OCI-LY1 (cell line): ENCODE results near the gene BBC3.

Experiments used
- H2AFZ ChIP-seq: fragments of 200-600 bp; sonication (generic), shearing (Covaris generic); 2 replicates; pipeline ENCODE4 v1.6.0; 2014; ENCODE audit warnings: antibody characterized with exemption, mild to moderate bottlenecking, low read length
- H3F3A ChIP-seq: fragments of 200-600 bp; sonication (generic), shearing (Covaris generic); 2 replicates; pipeline ENCODE4 v1.6.0; 2014; ENCODE audit warnings: mild to moderate bottlenecking, antibody characterized with exemption, low read length, moderate library complexity; ENCODE audit not compliant: insufficient read depth
- H3K27ac ChIP-seq: fragments of 200-600 bp; sonication (generic); 2 replicates; pipeline ENCODE4 v1.5.1; 2014; ENCODE audit warnings: low read length, mixed run types, mild to moderate bottlenecking, low read depth; ENCODE audit not compliant: poor library complexity, severe bottlenecking
- H3K27me3 ChIP-seq: fragments of 200-600 bp; sonication (generic); 2 replicates; pipeline ENCODE4 v1.6.0; 2014; ENCODE audit warnings: antibody characterized with exemption, mild to moderate bottlenecking, low read length, moderate library complexity; ENCODE audit not compliant: insufficient read depth
- H3K36me3 ChIP-seq: fragments of 200-600 bp; sonication (generic); 2 replicates; pipeline ENCODE4 v1.6.1; 2014; ENCODE audit warnings: mild to moderate bottlenecking, antibody characterized with exemption, low read length, moderate library complexity, mixed read lengths; ENCODE audit not compliant: insufficient read depth
- H3K4me1 ChIP-seq: fragments of 200-600 bp; sonication (generic); 2 replicates; pipeline ENCODE4 v1.5.1; 2014; ENCODE audit warnings: mild to moderate bottlenecking, low read length, moderate library complexity; ENCODE audit not compliant: insufficient read depth, severe bottlenecking
- H3K4me2 ChIP-seq: fragments of 200-600 bp; sonication (generic), shearing (Covaris generic); 2 replicates; pipeline ENCODE4 v1.6.1; 2014; ENCODE audit warnings: low read length
- H3K4me3 ChIP-seq: fragments of 200-600 bp; sonication (generic); 2 replicates; pipeline ENCODE4 v1.5.1; 2014; ENCODE audit warnings: low read length, low read depth, mild to moderate bottlenecking, mixed read lengths; ENCODE audit not compliant: poor library complexity, severe bottlenecking
- H3K79me2 ChIP-seq: fragments of 200-600 bp; shearing (Covaris generic); 2 replicates; pipeline ENCODE4 v1.6.1; 2016; ENCODE audit warnings: mixed run types, low read length, mixed read lengths; ENCODE audit not compliant: insufficient read depth
- H3K9ac ChIP-seq: fragments of 200-600 bp; sonication (generic), shearing (Covaris generic); 2 replicates; pipeline ENCODE4 v1.6.1; 2014; ENCODE audit warnings: mild to moderate bottlenecking, low read length, mixed read lengths
- H3K9me2 ChIP-seq: fragments of 200-600 bp; sonication (generic), shearing (Covaris generic); 2 replicates; pipeline ENCODE4 v1.6.1; 2014; ENCODE audit warnings: low read depth, mild to moderate bottlenecking, low read length, mixed read lengths
- H3K9me3 ChIP-seq: fragments of 200-600 bp; shearing (Covaris generic); 2 replicates; pipeline ENCODE4 v1.6.1; 2014; ENCODE audit warnings: low read length, mixed read lengths
- H4K20me1 ChIP-seq: fragments of 200-600 bp; sonication (generic), shearing (Covaris generic); 2 replicates; pipeline ENCODE4 v1.6.0; 2016; ENCODE audit warnings: mild to moderate bottlenecking, low read length; ENCODE audit not compliant: insufficient read depth
- EZH2 ChIP-seq: fragments of 200-600 bp; sonication (generic), shearing (Covaris generic); IDR thresholded peaks from 2 replicates; pipeline ENCODE4 v1.8.0; 2017; ENCODE audit warnings: borderline replicate concordance, mixed run types, mild to moderate bottlenecking, antibody characterized with exemption, low read length, moderate library complexity, mixed read lengths
- TF ChIP-seq, protein P1 (sequence below): fragments of 200-600 bp; sonication (generic), shearing (Covaris generic); IDR thresholded peaks from 2 replicates; pipeline ENCODE4 v1.5.1; 2017; ENCODE audit warnings: mild to moderate bottlenecking, antibody characterized with exemption, low read length, moderate library complexity, mixed read lengths

BBC3 gene

DNA sequence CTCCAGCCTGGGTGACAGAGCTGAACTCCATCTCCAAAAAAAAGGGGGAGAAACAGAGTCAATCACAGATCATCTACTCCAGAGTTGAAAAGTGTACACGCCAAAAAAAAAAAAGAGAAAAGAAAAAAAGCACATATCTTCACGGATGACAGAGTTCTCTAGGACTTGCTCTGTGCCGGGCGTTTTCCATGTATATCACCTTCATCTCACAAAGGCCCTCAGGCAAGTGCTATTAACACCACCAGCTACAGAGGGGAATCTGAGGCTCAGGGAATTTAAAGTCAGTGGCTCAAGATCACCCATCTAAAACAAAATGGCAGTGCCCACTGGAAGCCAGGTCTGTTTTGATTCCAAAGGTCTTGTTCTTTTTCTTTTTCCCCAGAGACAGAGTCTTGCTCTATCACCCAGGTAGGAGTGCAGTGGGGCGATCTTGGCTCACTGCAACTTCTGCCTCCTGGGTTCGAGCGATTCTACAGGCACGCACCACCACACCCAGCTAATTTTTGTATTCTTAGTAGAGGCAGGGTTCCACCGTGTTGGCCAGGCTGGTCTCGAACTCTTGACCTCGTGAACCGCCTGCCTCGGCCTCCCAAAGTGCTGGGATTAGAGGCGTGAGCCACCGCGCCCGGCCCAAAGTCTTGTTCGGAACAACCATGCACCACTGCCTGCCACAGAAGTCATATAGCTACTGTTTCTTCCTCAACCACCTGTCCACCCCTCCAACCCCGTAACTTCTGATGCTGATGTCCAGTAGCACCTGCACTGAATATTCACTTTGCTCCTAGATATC is 58.1 kb downstream of the BBC3 start:
- peaks cover 85% of the 10 kb centered on the region for H3K36me3 ChIP-seq

More for the DNA sequence above, 58.1 kb downstream of the BBC3 start:
- Histone ChIP-seq H3K9ac (no peak overlapping the region), H3K4me3 (no peak overlapping the region), H3K4me2 (no peak overlapping the region), H3K4me1 (peaks cover 14% of the 10 kb centered on the region), H2AFZ (no peak overlapping the region), H3K9me2 (no peaks in the 10 kb centered on the region), H3K9me3 (no peaks in the 10 kb centered on the region), H3K27me3 (no peaks in the 10 kb centered on the region), H3F3A (no peaks in the 10 kb centered on the region), H3K27ac (no peak overlapping the region), H4K20me1 (no peaks in the 10 kb centered on the region), H3K79me2 (no peaks in the 10 kb centered on the region)
- TF ChIP-seq EZH2 = no peak
- TF ChIP-seq, protein P1, sequence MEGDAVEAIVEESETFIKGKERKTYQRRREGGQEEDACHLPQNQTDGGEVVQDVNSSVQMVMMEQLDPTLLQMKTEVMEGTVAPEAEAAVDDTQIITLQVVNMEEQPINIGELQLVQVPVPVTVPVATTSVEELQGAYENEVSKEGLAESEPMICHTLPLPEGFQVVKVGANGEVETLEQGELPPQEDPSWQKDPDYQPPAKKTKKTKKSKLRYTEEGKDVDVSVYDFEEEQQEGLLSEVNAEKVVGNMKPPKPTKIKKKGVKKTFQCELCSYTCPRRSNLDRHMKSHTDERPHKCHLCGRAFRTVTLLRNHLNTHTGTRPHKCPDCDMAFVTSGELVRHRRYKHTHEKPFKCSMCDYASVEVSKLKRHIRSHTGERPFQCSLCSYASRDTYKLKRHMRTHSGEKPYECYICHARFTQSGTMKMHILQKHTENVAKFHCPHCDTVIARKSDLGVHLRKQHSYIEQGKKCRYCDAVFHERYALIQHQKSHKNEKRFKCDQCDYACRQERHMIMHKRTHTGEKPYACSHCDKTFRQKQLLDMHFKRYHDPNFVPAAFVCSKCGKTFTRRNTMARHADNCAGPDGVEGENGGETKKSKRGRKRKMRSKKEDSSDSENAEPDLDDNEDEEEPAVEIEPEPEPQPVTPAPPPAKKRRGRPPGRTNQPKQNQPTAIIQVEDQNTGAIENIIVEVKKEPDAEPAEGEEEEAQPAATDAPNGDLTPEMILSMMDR = no peak
